Gastroesophageal sphincter (tissue), 3 donors: ENCODE results near the gene MSMO1.

ENCODE experiments used
- POLR2A ChIP-seq, 2 donors: fragments of 450-650 bp; IDR thresholded peaks; one replicate each; pipeline ENCODE4 v1.6.1; 2017; ENCODE audit warnings: antibody characterized with exemption in 2 of 2, mild to moderate bottlenecking in 2 of 2, moderate library complexity in 1 of 2
- POLR2AphosphoS5 ChIP-seq: sonication (generic); formaldehyde crosslinking; IDR thresholded peaks from one replicate; pipeline ENCODE4 v1.6.1; 2017; ENCODE audit warnings: antibody characterized with exemption
- TF ChIP-seq, protein P1 (sequence below), 4 experiments: fragments of 200-600 bp in 2 of 4; fragments of 450-650 bp in 2 of 4; sonication (generic) in 1 of 4; IDR thresholded peaks; one replicate each; pipeline ENCODE4 v1.5.1; 2017 to 2019; ENCODE audit warnings: antibody characterized with exemption in 4 of 4, mild to moderate bottlenecking in 2 of 4, moderate library complexity in 2 of 4

- TF ChIP-seq, protein P1, sequence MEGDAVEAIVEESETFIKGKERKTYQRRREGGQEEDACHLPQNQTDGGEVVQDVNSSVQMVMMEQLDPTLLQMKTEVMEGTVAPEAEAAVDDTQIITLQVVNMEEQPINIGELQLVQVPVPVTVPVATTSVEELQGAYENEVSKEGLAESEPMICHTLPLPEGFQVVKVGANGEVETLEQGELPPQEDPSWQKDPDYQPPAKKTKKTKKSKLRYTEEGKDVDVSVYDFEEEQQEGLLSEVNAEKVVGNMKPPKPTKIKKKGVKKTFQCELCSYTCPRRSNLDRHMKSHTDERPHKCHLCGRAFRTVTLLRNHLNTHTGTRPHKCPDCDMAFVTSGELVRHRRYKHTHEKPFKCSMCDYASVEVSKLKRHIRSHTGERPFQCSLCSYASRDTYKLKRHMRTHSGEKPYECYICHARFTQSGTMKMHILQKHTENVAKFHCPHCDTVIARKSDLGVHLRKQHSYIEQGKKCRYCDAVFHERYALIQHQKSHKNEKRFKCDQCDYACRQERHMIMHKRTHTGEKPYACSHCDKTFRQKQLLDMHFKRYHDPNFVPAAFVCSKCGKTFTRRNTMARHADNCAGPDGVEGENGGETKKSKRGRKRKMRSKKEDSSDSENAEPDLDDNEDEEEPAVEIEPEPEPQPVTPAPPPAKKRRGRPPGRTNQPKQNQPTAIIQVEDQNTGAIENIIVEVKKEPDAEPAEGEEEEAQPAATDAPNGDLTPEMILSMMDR (IDR thresholded peaks at IDR 0.05) = no peak
- TF ChIP-seq POLR2AphosphoS5 = no peak
- TF ChIP-seq POLR2A (IDR thresholded peaks at IDR 0.05) = no peak
These were observed 18.4 kb downstream of the MSMO1 start for GRCh38 chr4:165345666-165346417.
